HG03460 (cell line): ENCODE measurements around the gene SELPLG.
A peak's percentile ranks its signal among the peaks of the same experiment; 100 is the strongest.
"Not testable (repeated sequence)": the region's sequence is repeated elsewhere in the genome, so short reads cannot be mapped to it uniquely, and the experiment has no call there.

Experiments used
- ATAC-seq: cut with Tn5 transposase; IDR thresholded peaks from one replicate; pipeline ENCODE4 v1.9.1; 2021; ENCODE audit not compliant: unreplicated experiment

The SELPLG gene, protein sequence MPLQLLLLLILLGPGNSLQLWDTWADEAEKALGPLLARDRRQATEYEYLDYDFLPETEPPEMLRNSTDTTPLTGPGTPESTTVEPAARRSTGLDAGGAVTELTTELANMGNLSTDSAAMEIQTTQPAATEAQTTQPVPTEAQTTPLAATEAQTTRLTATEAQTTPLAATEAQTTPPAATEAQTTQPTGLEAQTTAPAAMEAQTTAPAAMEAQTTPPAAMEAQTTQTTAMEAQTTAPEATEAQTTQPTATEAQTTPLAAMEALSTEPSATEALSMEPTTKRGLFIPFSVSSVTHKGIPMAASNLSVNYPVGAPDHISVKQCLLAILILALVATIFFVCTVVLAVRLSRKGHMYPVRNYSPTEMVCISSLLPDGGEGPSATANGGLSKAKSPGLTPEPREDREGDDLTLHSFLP

DNA sequence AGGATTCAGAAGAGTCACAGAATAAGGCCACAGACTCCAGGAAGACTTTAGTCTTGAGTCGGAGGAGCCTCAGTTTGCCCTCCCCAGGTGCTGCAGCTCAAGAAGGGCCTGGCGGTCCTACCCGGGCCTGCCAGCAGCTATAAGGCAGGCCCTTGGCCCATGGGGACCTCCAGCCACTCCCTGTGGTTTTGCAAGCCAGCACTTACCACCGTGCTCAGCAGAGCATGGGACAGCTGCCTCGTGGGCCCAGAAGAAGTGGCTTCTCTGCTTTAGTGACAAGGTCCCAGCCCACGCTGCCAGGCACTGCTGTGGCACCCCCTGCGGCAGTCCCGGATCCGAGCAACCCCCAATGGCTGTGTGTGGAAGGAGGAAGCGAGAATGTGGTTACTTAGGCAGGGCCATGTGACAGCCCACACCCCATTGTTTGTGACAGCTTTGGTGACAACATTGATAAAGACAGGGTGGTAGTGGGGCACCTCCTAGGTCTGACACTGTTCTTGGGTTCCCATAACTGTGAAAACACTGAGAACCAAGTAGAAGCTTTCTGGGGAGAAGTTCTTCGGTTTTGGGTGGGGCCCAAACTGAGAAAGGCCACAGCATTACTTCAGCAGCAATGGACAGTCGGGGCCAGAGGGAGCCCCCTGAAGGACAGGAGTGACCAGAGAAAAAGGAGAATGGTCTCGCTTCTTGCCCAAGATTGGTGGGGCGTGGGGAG lies at the start of gene SELPLG:
SELPLG (minus strand) TSS at position 361 of the 715 bp plus-strand sequence. CDS start 9,587 bp downstream, outside the sequence.
- peak; percentile 53 for ATAC-seq

DNA sequence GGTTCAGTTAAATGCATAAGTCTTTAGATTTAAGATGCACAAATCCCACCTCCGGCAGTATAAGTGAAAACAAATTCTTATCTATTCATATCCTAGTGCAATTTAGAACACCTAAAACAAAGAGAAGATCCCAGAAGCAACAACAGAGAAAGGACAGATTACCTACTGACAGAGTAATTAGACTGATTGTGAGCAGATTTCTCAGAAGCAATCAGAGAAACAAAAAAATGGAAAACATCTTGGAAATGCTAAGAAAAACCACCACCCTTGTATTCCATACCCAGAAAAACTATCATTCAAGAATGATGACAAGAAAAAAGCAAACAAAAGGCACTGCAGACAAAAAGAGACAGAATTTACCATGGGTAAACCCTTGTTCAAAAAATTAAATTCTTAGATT lies 47.6 kb upstream of the SELPLG start:
- ATAC-seq = no peak

DNA sequence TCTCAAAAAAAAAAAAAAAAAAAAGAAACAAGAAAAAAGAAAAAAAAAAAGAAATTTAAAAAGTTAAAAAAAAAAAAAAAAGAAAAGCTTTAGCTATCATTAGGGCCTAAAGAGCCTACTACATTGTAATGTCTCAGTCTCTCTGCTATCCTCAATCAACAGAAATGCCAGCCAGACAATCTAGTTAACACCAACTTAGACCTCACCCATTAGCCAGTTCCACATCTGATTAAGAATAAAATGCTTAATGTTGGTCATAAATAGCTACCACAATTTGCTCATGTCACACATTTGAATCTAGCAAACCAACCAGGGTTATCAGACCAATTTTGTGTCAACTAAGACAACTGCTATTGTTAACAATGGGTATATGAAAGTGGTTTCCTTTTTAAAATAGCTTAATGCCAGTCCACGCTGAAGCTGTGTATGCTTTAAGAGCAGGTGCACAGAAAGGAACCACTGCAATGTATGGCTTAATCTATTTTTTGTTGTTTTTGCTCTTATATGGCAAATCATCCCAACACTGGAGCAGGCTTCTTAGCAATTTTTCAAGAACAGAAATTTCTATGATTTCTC lies 45.5 kb upstream of the SELPLG start:
- no peak for ATAC-seq

DNA sequence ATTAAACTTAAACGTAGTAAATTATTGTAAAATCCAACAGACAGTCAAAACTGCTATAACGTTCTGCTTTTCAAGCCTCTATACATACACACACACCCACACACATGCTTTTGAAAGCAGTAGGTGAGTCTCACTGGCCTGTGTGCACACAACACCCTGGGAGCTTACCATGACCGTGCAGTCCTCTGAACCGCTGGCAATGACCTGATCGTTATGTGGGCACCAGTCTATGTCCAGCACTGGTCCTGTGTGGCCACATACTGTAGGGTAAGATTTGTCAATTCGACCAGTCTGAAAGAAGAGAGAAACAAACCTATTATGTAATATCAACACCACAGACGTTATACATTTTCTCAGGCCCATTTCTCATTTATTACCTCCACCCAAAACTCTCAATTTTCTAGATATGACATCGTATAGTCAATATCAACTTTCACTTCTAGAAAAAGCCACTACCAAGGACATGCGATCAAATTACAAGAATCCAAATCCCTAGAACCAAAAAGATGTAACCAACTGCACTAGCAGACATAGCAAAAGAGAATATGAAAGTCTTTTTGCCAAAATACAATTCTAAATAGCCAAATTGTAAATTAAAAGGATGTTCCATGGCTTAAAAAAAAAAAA lies 44.5 kb upstream of the SELPLG start:
- ATAC-seq = no peak

DNA sequence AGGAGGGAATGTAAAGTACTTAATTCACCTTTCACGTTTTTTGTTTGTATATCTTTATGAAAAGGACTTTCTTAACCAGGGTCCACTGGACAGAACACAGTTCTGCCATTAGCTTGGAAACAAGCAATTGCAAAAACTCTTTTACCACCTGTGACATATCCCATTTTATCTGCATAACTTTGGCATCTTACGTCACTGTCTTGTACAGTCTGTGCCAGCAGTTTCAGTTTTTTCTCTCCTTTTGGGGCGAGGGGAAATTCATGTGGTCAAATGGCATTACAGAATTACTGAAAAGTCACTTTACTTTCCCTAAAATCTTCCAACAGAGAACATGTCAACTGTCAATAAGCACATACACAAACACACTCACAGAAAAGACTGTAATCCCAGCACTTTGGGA lies 43.7 kb upstream of the SELPLG start:
- ATAC-seq = no peak

DNA sequence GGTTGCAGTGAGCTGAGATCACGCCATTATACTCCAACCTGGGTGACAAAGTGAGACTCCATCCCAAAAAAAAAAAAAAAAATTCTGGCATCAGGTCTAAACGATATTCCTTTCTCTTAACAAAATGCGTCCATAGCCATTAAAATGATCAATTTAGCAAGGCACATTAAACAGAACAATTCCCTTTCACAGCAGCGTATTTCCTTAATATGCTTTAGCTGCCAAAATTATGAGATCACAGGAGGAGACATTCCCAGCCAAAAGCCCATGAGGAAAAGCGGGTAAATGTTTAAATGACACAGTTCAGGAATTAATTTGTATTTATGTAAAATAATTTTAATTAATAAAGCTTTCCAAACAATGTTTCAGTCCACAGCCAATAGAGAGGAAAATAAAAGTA lies 43.0 kb upstream of the SELPLG start:
- no peak for ATAC-seq

DNA sequence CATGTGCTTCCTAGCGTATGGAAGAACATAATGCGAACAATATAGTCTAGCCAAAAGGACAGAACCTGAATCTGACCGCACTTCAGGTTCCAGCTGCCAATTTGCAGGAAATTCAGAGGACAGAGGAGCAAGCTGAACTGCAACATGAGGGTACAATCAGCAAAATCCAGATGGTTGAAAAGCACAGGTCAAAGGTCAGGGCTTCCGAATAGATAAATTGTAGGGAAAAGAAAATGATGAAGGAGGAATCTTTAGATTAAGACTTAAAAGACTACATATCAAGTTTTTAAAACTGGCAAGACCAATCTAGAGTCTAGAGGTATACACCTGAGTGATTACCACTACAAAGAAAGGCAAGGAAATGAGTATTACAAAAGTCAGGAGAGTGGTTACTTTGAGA lies 42.1 kb upstream of the SELPLG start:
- no peak for ATAC-seq

DNA sequence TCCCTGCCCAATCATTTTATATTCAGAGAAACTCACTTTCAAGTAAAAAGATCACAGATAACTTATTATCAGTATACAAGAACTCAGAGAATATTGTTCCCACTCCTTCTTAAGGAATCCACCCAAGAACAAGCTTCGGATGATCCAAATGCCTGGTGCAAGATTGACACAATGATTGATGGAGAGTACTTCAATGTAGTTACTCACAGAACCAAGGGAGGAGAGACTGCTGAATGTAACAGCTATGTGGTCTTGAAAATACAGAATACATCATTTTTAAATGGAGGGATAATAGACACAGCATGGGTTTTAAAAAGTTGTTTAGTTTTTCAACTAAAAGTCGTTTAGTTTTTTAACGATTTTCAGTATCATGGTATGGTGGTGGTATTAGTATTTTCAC lies 38.4 kb upstream of the SELPLG start:
- ATAC-seq = no peak

DNA sequence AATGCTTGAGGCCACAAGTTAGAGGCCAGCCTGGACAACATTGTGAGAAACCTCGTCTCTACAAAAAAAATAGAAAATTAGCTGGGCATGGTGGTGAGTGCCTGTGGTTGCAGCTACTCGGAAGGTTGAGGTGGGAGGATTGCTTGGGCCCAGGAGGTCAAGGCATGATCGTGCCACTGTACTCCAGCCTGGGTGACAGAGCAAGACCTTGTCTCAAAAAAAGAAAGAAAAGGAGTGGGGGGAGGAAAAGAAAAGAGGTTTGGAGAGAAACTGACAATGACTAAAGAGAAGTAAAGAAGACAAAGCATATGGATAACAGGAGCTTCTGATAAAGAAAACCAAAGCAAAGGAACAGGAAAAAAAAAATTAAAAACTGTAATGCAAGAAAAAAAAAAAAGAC lies 37.4 kb upstream of the SELPLG start:
- no peak for ATAC-seq

DNA sequence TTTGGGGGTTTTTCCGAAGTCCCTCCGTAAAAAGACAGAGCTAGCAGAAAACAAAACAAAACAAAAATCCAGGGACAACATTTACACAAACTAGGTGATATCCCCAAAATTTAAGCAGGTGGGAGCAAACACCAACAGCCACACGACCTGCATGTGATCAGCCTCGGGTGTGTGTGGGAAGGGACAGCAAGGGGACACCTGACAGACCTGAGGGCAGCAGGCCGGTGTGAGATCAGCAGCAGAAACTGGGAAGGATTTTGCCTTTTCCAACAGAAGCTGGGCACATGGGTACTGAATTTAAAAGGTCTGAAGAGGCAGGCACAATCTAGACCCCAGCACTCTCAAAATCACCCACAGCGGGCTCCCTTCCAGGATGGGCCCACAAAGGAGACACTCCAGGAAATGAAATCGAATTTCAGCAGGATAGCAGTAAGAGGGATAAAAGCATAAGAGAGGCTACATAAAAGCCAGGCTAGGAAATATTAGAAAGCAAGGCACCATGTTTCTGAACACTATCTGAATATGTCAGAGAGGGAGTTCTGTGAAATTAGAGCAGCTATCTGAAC lies 36.5 kb upstream of the SELPLG start:
- ATAC-seq = no peak

DNA sequence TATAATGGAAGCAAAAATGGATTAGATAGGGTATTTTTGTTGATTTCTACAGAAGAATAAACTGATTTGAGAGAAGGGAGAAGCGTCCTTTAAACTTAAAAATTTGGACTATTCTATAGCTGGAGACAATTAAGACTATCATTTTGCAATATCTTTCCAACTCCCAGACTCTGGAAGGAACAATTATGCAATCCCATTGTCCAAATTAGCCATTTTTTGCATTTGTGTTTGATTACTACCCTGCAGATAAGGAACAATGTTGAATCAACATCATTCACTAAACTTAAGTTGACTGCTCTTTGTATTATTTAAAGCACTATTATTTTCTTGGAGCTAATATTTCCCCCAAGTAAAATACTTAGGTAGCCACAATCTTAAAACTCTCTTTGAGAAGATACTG lies 34.8 kb upstream of the SELPLG start:
- ATAC-seq = no peak

DNA sequence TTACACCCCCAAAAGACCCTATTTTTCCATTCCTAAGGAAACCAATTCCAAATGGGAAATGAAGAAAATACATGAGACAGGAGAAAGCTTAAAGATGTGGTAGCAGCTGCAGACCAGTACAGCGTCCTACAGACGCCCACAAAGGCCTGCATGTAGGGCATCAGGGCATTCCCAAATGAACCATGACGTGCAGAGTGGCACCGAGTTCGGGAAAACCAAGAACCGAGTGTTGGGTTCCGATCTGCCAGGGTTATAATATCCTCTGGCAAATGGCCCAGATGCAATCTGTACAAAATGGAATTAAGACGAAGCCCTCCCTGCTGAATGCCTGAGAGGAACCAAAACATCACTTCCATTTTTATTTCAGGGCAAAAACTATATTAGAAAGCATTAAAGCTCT lies 34.4 kb upstream of the SELPLG start:
- ATAC-seq = no peak

DNA sequence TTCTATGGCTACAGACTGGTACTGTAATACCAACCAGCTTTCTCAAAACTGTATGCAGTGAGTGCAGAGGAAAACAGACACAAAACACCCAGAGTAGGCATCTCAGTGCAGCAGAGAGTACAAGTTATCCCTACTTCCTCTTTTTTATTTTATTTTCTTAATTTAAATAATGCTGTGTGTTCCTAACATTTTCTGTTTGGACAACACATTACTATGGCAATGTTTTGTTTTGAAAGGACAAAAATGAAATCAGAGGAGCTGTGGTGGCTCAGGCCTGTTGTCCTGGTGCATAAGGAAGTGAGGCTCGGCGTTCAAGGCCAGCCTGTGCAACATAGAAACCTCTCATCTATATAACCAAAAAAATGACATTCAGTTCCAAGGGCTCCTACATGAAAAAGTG lies 33.7 kb upstream of the SELPLG start:
- ATAC-seq = no peak

DNA sequence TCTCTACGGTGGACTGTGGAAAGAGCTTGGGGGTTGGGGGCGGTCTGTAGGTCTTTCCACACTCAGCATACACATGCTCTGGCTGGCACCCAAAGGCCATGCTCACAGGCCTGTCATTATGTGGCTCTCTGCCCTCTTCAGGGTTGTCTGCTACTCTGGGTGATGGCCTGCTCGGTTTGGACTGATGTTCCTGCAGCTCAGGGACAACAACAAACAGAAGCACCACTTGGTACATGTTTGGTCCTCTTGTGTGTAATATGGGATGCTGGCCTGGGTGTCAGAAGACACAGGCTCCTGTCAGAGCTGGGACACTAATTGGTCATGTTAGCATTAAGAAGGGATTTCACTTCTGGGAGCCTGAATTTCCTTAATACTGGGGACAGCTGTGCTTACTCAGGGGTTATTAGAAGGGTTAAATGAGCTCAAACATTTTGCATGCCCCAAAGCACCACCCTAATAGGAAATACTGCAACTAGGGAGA lies 32.7 kb upstream of the SELPLG start:
- no peak for ATAC-seq

DNA sequence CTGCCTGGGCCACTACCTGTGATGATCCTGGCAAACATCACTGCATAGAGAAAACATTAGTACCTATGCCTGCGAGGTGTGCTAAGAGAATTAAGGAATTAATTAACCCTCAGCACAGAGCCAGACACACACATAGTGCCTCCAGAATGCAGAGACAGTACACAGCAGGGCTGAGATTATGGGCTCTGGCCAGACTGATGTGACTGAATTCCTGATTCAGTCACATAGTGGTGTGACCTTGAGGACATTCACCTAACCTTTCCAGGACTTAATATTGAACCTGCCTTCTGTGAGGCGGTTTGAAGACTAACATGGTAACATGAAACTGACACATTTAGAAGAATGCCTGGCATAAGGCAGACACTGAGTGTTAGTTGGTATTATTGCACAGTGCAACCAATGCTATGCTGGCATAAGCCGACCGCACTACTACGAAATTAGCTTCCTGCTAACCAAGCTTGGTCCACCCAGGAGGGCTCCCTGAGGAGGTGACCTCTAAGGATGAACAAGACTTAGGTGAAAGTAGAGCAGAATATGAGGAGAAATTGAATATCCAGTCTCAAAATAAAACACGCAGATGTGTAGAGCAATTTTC lies 32.0 kb upstream of the SELPLG start:
- ATAC-seq = no peak

DNA sequence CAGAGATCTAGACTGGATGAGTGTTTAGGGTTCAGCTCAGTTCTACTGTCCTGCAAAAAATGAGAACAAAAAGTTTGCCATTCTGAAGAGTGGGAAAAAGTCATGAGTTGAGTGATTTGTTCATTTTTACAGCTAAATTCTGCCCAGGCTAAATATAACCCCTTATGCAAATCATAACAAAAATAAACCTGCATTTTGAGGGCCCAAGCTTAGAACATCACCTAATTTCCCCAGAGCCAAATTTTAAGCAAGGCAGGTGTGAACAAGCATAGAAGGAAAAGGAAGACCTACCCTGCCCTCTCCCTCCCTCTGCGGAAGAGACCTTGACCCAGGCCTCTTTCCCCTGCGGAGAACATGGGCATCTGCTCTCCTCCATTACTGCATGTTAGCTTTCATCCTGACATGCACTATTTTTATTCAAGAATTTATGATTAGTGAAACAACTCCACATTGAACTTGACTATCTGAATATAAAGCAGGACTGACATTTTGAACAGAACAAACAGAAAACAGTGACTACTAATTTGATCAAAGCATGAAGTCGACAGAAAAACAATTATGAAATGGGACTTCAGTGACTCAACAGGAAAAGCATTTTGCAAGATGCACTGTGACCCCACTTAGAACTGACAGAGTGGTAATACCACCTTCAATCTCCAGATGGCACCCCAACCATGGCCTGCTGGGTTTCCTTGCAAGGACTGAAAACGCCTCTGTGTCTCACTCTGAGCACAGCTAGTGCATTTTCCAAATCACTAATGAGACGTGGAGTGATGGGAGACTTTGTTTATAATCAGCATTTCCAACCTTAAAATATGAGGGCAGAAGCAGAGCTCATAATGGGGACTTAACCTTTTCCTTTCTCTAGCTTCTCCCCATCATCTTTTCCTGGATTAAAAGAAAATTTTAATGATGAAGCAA lies 30.9 kb upstream of the SELPLG start:
- ATAC-seq = peak; percentile 76

DNA sequence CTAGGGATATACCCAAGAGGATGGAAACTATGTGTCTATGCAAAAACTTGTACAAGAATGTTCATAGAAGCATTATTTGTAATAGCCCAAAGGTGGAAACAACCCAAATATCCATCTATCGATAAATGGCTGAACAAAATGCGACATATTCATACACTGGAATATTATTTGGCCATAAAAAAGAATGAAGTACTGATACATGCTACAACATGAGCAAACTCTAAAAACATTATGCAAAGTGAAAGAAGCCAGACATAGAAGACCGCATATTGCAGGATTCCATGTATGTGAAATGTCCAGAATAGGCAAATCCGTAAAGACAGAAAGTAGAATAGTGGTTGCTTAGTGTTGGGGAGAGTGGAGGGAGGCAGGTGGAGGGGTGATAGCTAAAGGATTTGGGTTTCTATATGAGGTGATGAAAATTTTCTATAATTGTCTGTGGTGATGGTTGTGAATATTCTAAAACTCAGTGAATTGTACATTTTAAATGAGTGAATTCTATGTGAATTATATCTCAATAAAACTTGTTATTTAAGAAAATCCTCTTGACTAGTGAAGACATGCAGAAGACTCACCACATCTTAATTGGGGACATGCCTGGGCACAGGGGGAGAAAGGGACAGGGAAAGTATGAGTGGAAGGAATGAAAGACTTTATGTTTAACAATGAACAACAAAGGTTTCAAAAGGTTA lies 29.8 kb upstream of the SELPLG start:
- no peak for ATAC-seq

DNA sequence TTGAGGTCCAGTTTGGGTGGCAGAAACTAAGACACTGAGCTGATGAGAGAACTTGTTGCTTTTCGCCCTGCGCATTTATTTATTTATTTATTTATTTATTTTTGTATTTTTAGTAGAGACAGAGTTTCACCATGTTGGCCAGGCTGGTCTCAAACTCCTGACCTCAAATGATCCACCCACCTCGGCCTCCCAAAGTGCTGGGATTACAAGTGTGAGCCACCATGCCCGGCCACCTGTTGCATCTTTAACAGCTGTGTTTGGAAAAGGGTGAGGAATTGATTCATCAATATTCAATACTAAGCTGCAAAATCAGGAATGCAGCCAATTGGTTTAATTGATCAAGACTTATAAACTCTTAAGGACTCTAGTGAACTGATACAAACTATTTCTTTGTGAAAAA lies 24.4 kb upstream of the SELPLG start:
- ATAC-seq = not testable (repeated sequence)

DNA sequence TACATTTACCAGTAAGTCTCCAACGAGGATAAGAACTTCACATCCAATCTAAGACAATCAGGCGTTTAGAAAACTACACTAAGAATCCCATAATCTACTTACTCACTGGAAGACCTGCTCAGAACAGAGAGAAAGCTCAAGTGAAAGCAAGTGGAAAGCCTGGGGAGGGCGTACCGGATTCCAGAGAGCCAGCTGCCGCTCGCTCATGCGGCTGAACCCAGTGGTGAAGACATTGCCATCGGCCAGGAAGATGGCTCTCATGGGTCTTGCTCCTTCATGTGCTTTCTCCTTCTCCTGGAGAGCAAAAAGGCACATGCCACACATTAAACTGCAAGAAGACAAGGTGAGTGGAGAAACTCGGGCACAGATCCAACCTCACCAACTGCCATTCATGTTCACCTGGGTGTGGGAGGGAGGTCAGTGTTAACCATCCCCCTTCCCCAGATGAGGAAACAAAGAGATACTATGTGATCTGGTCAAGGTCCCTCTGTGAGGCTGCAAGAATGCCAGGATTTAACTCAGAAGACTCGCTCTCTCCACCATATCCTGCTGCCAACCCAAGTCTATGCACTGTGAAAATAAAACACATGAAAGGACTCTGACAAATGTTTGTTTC lies 23.5 kb upstream of the SELPLG start:
- no peak for ATAC-seq
